ENCODE data around the gene LMAN2.
"Not testable (repeated sequence)": the region's sequence is repeated elsewhere in the genome, so short reads cannot be mapped to it uniquely, and the experiment has no call there.

Gene LMAN2

DNA sequence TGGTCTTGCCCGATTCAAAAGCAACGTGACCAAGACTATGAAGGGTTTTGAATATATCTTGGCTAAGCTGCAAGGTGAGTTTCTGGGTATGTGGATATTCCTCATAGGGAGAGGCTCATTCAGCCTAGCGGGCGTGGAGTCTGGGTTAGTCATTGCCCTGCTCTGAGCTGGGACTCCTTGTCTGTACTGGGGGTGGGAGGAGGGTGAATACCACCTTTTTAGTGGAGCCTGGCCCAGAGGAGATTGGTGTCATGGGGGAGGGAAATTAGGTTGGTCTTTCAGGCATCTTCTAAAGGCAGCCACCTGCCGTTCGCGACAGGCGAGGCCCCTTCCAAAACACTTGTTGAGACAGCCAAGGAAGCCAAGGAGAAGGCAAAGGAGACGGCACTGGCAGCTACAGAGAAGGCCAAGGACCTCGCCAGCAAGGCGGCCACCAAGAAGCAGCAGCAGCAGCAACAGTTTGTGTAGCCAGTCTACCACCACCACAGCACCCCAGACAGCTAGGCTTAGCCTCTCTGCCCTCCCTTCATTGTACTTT lies 45.3 kb downstream of the LMAN2 start:
- DNase-seq (ENCODE audit: low read depth) = not testable (repeated sequence)

DNA sequence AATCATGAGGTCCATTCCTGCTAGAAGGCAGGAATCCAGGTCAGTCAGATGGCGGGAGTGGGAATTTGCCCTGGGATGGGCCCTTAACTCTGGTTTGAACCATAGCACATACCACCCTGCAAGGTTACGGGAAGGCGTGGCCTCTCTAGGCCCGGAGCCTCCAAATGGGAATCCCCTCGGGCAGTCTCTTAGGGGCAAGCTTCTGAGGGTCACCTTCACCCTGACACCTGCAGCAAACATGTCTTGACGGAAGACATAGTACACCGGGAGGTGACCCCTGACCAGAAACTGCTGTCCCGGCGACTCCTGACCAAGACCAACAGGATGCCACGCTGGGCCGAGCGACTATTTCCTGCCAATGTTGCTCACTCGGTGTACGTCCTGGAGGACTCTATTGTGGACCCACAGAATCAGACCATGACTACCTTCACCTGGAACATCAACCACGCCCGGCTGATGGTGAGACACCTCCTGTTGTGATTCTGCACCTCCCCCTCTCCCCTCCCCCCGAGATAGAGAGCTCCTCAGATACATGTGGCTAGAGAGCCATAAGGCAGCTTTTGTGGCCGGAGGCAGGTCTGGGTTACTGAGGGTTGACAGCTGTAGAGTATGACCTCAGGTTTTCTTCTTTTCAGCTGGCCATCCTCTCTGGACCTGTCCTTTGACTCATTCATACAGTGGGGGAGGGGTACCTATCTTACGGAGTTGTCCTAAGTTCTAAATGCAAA lies 46.9 kb downstream of the LMAN2 start:
- no peak for DNase-seq (ENCODE audit: low read depth)

DNA sequence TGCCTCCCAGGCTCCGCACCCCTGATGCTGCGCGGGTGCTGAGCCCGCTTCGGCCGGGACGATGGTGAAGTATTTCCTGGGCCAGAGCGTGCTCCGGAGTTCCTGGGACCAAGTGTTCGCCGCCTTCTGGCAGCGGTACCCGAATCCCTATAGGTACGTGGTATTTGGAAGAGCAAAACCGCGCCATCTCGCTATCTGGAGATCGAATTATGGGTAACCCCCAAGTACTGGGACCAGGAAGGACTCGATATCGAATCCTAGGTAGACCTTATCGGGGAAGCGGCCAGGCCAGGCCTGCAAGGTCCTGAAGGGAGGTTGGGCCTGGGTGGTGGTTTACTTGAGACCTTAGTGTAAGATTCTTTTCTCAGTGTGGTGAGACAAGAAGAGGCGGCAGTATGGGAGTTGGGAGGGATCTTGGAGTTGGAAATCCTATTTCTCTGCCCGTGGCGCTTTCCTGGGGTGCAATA lies 47.5 kb downstream of the LMAN2 start:
- no peak for DNase-seq (ENCODE audit: low read depth)

DNA sequence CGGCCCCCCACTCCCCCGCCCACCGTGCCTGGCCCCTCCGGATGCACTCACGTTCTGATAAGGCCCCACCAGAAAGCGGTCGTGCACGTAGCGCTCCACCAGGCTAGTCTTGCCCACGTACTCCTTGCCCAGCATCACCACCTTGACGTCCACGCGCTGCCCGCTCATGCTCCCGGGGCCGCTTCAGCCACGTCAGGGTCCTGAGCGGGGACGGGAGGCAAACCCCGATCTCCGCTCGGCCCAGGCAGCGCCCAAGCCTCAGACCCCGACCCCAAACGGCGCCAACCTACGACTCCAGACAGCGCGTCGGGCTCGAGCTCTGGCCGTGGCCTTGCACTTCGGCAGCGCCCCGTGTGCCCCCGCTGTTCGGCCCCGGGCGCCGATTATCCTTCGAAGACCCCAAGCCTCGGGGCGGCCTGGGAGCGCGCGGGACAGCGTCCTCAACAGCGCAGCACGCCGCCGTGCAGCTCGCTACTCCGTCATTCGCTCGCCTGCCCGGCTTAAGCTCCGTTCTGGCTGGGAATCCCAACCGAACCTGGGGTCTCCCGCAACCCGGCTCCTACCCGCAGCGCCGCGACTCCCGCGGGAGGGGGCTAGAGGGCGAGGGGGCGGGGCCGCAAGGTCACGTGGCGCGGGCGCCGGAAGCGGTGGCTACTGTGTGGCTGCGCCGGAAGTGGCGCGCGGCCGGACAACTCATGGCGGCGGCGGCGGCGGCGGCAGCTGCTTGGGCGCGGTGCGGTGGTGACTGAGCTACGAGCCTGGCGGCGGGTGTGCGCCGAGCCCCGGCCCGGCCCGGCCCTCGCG lies 48.1 kb downstream of the LMAN2 start, which contains the start of the genes PRELID1 and RAB24:
PRELID1 (plus strand) TSS at position 679 of the 804 bp plus-strand sequence. CDS start 187 bp downstream, outside the sequence.
RAB24 (minus strand) TSS at position 599 of the 804 bp plus-strand sequence; CDS start at position 168, 431 bp downstream.
- DNase-seq (ENCODE audit: low read depth) = peak; percentile 81

DNA sequence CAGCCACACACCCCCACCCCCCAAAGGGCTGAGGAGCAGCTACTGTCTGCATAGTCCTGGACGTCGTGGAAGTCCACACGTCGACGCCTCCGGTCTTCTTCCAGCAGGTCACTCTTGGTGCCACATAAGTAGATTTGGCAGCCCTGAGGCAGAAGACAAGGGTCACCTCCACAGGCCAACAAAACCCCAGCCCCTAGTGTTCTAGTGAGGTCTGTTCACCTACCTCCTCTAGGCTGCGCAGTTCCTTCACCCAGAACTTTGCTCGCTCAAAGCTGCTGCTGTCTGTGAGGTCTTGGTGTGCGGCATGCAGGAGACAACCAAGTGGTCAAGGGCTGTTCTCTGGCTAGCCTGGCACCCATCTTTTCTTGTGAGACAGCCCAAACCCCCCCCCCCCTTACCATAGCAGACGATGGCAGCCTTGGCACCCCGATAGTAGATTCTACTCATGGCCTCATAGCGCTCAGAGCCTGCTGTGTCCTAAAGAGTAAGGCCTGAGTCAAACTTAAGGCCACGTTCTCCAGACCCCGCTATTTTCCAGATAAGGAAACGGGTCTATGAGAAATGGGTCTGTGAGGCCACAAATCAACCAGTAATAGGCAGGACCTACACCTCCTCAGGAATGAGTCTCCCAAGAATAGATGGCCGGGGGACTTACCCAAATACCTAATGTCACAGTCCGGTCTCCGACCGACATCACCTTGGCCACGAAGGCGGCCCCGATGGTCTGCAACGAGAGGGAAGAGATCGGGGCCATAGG lies 48.9 kb downstream of the LMAN2 start:
- DNase-seq (ENCODE audit: low read depth) = no peak

DNA sequence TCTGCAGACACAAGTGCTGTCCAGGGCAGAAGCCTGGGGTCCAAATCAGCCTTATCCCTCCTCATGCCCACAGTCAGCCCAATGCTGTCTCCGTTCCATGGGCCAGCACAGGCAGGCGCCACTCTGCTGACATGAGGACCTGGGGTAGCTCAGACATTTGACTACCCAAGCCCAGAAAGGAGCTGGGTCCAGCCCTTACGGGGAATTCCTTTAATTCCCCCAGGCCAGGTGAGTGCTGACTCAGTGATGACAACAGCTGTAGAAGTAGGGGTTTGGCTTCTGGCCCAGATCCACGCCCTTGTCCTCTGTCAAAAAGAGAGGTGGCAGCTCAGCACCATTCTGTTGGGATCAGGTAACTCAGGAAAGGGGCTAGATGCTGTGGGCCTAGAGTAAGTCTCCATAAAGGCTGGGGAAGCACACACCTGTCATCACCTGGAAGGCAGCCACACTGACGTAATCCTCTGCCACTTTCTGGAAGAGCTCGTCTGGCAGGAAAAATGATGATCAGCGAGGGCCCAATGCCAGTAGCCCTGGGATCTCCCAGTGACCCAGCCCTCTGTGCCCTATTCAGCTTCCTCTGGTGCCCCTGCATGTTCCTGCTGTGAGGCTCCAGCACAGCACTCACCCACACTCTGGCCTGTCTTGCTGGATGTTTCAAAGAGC lies 49.8 kb downstream of the LMAN2 start:
- no peak for DNase-seq (ENCODE audit: low read depth)

DNA sequence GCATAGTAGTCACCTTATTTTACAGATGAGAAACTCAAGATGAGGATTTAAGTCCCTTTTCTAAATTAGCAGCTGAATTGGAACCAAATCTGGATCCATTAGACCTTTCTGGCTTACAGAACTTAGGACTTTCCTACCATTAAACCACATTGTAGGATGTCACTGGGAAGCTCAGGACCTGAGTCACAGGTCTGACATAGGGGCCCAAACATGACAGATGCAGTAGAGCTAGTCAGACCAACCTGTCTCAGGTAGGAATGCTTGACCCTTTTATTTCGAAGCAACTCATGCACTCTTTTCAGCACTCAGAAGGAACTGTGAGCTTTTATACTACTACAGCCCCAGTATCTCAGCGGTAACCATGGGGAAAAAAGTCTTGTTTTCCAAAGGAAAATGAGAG lies 50.5 kb downstream of the LMAN2 start:
- DNase-seq (ENCODE audit: low read depth) = no peak

DNA sequence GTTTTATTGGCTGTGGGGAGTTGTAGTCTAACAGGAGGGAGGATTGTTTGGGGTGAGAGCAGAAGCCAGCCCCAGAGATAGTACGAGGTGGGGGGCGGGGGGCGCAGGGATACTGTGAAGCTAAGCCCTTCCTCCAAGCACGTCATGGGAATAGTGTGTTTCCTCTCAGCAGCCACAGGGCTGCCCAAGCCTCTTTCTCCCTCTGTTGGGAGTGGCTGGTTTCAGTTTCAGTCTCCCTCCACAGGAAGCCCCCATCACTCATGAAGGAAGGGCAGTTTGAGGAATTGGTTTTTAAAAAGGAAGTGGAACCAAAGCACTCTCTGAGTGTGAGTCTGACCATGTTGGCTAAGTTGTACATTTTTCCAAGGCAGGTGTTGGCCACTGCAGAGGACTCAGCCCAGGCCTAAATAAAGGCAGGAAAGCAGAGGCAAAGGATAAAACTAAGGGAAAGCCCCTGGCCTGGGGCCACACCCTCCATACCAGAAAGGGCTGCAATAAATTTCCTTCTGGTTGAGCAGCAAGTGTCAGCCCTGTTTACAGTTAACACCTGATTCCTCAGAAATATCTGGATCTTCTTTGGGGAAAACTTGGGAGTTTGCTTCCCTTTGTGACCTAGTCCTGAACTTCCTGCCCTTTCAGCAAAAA lies 51.1 kb downstream of the LMAN2 start:
- peak; percentile 51 for DNase-seq (ENCODE audit: low read depth)

DNA sequence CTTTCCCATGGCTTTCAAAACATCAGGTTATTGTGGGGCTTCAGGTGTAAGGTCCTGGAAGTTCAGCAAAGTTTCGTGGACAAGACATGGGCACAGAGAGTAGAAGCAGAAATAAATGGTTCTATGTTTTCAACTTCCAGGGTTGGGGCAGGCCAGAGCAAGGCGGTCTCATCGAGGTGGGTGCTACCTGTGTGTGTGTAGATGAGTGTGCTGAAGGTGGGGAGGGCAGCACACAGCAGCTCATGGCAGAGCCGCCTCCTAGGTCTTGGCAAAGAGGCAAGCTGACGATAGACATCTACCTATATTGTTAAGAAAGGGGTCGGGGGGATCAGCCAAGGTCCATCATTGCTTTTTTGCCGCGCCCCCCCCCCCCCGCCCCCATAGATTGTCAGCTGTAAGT lies 51.8 kb downstream of the LMAN2 start:
- no peak for DNase-seq (ENCODE audit: low read depth)

DNA sequence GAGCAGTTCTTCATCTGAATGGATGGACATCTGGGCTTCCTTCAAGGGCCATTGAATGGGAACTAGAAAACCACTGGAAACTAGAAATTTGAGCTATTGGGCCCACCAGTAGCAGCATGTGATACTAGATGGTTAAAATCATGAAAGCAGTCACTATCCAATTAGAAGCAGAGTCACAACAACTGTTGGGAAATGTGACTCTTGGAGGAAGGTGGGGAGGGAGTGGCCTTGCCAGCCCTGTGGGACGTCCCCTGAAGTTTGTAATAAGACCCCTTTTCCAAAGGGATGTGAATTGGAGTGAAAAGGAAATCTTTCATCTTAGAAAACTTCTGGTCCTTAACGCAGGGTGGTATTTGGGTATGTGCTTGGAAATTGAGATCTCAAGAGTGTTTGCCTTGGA lies 53.5 kb downstream of the LMAN2 start:
- no peak for DNase-seq (ENCODE audit: low read depth)

DNA sequence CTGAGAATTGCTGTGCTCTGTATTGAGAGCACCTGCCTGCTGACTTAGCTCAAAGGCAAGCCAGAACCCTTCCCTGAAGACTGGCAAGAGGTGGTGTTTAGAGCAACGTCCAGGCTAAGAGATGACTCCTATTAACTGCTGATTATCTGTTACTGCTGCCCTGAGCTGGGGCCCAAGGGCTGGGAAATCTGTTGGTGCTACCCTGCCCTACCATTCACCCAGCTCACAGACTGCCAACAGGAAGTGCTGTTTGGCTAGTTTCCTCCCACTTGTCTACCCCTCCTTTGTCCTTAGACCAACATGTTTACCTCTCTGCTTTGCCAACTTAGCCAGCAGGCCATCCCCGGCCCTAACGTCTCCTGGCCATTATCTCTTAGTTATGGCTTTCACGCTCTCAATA lies 54.9 kb downstream of the LMAN2 start:
- DNase-seq (ENCODE audit: low read depth) = no peak

DNA sequence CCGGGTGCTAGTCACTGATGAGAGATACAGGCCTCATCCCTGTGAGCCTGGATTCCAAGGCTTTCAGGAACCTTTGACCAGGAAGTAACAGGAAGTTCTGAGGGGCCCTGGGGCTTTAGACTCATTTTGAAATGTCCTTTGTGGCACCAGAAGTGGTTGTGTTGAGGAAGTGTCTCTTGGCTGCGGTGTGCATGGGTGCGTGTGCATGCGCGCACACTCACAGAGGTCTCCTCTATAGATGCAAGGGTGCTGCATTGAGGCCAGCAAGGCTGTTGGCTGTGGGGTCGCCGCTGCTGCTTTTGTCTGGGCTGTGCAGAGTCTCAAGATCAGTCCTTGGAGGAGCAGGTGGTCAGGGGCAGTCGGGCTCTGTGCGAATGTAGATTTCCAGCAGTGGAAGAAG lies 55.5 kb downstream of the LMAN2 start:
- DNase-seq (ENCODE audit: low read depth) = no peak

DNA sequence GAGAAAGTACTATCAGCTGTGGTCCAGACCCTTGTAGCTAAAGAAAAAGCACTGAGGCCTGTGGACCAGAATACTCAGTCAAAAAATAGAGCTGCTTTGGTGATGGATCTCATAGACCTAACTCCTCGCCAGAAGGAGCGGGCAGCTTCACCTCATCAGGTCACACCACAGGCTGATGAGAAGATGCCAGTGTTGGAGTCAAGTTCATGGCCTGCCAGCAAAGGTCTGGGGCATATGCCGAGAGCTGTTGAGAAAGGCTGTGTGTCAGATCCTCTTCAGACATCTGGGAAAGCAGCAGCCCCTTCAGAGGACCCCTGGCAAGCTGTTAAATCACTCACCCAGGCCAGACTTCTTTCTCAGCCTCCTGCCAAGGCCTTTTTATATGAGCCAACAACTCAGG lies 56.8 kb downstream of the LMAN2 start:
- DNase-seq (ENCODE audit: low read depth) = no peak

DNA sequence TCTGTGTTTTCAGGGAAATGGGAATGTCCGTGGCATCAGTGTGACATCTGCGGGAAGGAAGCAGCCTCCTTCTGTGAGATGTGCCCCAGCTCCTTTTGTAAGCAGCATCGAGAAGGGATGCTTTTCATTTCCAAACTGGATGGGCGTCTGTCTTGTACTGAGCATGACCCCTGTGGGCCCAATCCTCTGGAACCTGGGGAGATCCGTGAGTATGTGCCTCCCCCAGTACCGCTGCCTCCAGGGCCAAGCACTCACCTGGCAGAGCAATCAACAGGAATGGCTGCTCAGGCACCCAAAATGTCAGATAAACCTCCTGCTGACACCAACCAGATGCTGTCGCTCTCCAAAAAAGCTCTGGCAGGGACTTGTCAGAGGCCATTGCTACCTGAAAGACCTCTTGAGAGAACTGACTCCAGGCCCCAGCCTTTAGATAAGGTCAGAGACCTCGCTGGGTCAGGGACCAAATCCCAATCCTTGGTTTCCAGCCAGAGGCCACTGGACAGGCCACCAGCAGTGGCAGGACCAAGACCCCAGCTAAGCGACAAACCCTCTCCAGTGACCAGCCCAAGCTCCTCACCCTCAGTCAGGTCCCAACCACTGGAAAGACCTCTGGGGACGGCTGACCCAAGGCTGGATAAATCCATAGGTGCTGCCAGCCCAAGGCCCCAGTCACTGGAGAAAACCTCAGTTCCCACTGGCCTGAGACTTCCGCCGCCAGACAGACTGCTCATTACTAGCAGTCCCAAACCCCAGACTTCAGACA lies 57.5 kb downstream of the LMAN2 start:
- DNase-seq (ENCODE audit: low read depth) = no peak

DNA sequence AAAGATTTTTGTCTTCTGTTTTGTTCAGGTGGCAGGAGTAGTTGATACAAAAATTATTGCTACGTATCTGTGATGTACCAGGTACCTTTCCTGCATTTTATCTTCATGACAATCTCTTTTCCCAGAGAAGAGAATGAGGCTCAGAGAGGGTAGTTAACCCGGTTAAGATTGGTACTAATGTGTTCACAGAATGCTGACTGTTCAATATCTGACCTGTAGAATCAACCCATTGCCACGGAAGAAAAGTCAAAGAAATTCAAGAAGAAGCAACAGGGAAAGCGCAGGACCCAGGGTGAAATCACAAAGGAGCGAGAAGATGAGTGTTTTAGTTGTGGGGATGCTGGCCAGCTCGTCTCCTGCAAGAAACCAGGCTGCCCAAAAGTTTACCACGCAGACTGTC lies 59.7 kb downstream of the LMAN2 start:
- no peak for DNase-seq (ENCODE audit: low read depth)

DNA sequence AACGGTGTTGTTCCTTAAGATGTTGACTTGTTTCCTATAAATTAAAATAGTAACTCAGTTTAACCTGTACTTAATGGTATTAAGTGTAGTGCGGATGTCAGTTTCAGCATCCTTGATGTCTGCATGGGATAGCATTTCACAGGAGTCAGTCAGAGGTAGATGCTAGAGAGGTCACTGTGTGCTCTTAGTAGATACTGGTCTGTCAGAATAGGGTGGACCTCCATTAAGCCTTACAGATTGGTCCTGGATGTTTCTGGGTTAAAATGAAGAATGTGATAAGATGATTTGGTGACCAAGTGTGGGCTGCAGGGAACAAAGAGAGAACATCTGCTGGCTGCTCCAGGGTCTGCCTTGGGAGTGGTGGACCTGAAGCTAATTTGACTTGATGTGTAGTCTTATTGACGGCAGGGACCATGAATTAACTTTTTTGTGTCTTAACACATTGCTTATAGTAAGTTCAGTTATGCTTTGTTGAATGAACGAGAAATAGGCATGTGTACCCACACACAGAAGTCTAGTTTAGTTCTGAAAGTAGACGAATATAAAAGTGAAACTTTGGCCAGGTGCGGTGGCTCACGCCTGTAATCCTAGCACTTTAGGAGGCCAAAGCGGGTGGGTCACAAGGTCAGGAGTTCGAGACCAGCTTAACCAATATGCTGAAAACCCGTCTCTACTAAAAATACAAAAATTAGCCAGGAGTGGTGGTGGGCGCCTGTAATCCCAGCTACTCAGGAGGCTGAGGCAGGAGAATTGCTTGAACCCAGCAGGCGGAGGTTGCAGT lies 60.5 kb downstream of the LMAN2 start:
- no peak for DNase-seq (ENCODE audit: low read depth)

DNA sequence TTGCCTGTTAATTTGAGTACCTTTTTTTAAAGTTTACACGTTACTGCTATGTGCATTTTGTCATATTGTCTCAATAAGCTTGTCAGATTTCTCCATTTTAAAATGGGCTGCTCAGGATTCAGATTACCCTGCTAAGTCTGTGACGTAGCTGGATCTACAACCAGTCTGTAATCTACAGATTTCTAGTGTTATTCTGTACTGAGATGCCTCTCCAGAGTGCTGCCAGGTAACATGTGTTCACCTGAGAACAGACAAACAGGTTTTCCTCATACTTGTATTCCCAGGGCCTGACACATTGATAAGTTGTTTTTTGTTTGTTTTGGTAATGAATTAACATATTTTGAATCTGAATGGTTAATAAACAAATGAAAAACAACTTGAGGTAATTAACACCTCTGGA lies 63.3 kb downstream of the LMAN2 start:
- no peak for DNase-seq (ENCODE audit: low read depth)

Measured in stimulated activated CD8-positive, alpha-beta memory T cell treated with anti-CD3 and anti-CD28 coated beads, Interleukin-15, amount 100 ng/mL, for 1 hour (primary cell).